H1 (cell line): ENCODE data around the gene NUP210. TPM values are rescaled to one million over a fixed set of nuclear protein-coding genes. Genes with fewer than 3 reads are reported as not detected.

Experiments used
- CBX8 ChIP-seq: fragments of 300-800, 300-1000 bp; sonication (generic); IDR thresholded peaks from 2 replicates; pipeline ENCODE4 v1.7.1; 2016; ENCODE audit warnings: low read depth, low read length, borderline replicate concordance
- CEBPB ChIP-seq: IDR thresholded peaks from 2 replicates; pipeline ENCODE4 v1.6.1; 2012; ENCODE audit warnings: low read depth, low read length
- CHD2 ChIP-seq: IDR thresholded peaks from 2 replicates; pipeline ENCODE4 v1.6.1; 2012; ENCODE audit warnings: low read length, improper control_type of control experiment
- CHD7 ChIP-seq: fragments of 300-600 bp; sonication (generic); IDR thresholded peaks from 2 replicates; pipeline ENCODE4 v1.7.1; 2012; ENCODE audit warnings: low read length, moderate library complexity, mild to moderate bottlenecking, inconsistent platforms; ENCODE audit not compliant: insufficient replicate concordance
- HDAC2 ChIP-seq, 2 experiments: fragments of 300-600 bp in 1 of 2; sonication (generic) in 1 of 2; IDR thresholded peaks; 2 replicates each; pipeline ENCODE4 v1.6.1; 2011 to 2012; ENCODE audit warnings: low read depth in 2 of 2, low read length in 2 of 2, mild to moderate bottlenecking in 2 of 2, moderate library complexity in 2 of 2, borderline replicate concordance in 1 of 2, inconsistent platforms in 1 of 2
- KDM4A ChIP-seq: IDR thresholded peaks from one replicate; pipeline ENCODE4 v1.7.1; 2012; ENCODE audit warnings: low read depth, mild to moderate bottlenecking, moderate library complexity, low read length, inconsistent platforms; ENCODE audit not compliant: severe bottlenecking
- TCF12 ChIP-seq: IDR thresholded peaks from 2 replicates; pipeline ENCODE4 v1.6.1; 2011; ENCODE audit warnings: low read depth, mild to moderate bottlenecking, low read length
- polyA plus RNA-seq, 7 experiments: library from polyadenylated mRNA; depleted of rRNA in 3 of 7; stranded (reverse) in 5 of 7; unstranded in 2 of 7; fragments of >200 nt in 5 of 7; fragments of 200-250 nt in 2 of 7; gene quantifications; 1 replicate in 5 of 7; 2 replicates in 1 of 7; 4 replicates in 1 of 7; pipeline versions ENCODE4 v1.2.1 to v1.2.3, GENCODE V29; 2011 to 2013; ENCODE audit warnings: missing spikeins in 2 of 7, mixed read lengths in 2 of 7
- total RNA-seq: library from RNA; stranded (reverse); fragmentation: NEBNext Ultra II Directional; extraction: Animal tissue kit (Norgen Biotek cat#: 25700); gene quantifications from 2 replicates; pipeline ENCODE4 v1.2.1, GENCODE V29; 2021

Gene NUP210
- total and polyA plus RNA-seq, 2 of the 8 experiments (the other 6 are each of a cell fraction or from before 2014, with no cell fraction given), result 51.0 to 53.7 TPM

- TF ChIP-seq CHD7, result no peak
- TF ChIP-seq CHD2, result no peak
- no peak for TF ChIP-seq TCF12
- no peak for TF ChIP-seq CEBPB
- no peak for TF ChIP-seq CBX8
- TF ChIP-seq HDAC2 (IDR thresholded peaks at IDR 0.05; ENCODE audit: borderline replicate concordance in 1 of 2, low read depth in 2 of 2, low read length in 2 of 2), result no peak
- no peak for TF ChIP-seq KDM4A
These were observed 102.4 kb downstream of the NUP210 start (continued) for GRCh38 chr3:13317596-13318320.
